Measurements from ENCODE around the gene DAB2IP.

The DAB2IP gene

GRCh38 chr9:121773954-121774714 is 122.7 kb downstream of the DAB2IP start:
- H4K20me1 ChIP-seq (ENCODE audit: control insufficient read depth, insufficient read depth, low read depth, low read length): no peaks in the 10 kb centered on the region
- no peaks in the 10 kb centered on the region for H3K36me3 ChIP-seq (ENCODE audit: control insufficient read depth, low read length)
- H3K4me1 ChIP-seq (ENCODE audit: control insufficient read depth, low read length): no peaks in the 10 kb centered on the region
- TF ChIP-seq EZH2phosphoT487 (IDR thresholded peaks at IDR 0.05; ENCODE audit: borderline replicate concordance, low read length) (no peak), CTCF (IDR thresholded peaks at IDR 0.05; ENCODE audit: low read depth, low read length, poor library complexity, severe bottlenecking) (no peak)
- no peaks in the 10 kb centered on the region for H3F3A ChIP-seq (ENCODE audit: control insufficient read depth, insufficient read depth)
- no peaks in the 10 kb centered on the region for H3K79me2 ChIP-seq (ENCODE audit: control insufficient read depth, low read length)
- no peak overlapping the region for H3K4me2 ChIP-seq (ENCODE audit: low read length)
- H3K9me3 ChIP-seq (ENCODE audit: control insufficient read depth, insufficient read depth, low read length): 0 out of 2 replicates have a peak, but pooled peaks cover 4% of the 10 kb centered on the region
- H3K27ac ChIP-seq (ENCODE audit: low read depth, low read length): no peak overlapping the region
- H3K27me3 ChIP-seq (ENCODE audit: control insufficient read depth, low read length): no peaks in the 10 kb centered on the region
- no peak overlapping the region for H3K4me3 ChIP-seq (ENCODE audit: low read length)
- no peaks in the 10 kb centered on the region for H3K9me2 ChIP-seq (replicated peaks; ENCODE audit: control insufficient read depth, low read length)

GRCh38 chr9:121774715-121775613 is 123.5 kb downstream of the DAB2IP start:
- no peaks in the 10 kb centered on the region for H4K20me1 ChIP-seq (ENCODE audit: control insufficient read depth, insufficient read depth, low read depth, low read length)
- H3K4me2 ChIP-seq (ENCODE audit: low read length): no peak overlapping the region
- 0 out of 2 replicates have a peak, but pooled peaks cover 4% of the 10 kb centered on the region for H3K9me3 ChIP-seq (ENCODE audit: control insufficient read depth, insufficient read depth, low read length)
- TF ChIP-seq EZH2phosphoT487 (IDR thresholded peaks at IDR 0.05; ENCODE audit: borderline replicate concordance, low read length) (no peak), CTCF (IDR thresholded peaks at IDR 0.05; ENCODE audit: low read depth, low read length, poor library complexity, severe bottlenecking) (no peak)
- H3K4me3 ChIP-seq (ENCODE audit: low read length): no peak overlapping the region
- H3K36me3 ChIP-seq (ENCODE audit: control insufficient read depth, low read length): no peaks in the 10 kb centered on the region
- H3K27ac ChIP-seq (ENCODE audit: low read depth, low read length): no peak overlapping the region
- H3K9me2 ChIP-seq (replicated peaks; ENCODE audit: control insufficient read depth, low read length): no peaks in the 10 kb centered on the region
- no peaks in the 10 kb centered on the region for H3K79me2 ChIP-seq (ENCODE audit: control insufficient read depth, low read length)
- H3K4me1 ChIP-seq (ENCODE audit: control insufficient read depth, low read length): no peaks in the 10 kb centered on the region
- no peaks in the 10 kb centered on the region for H3K27me3 ChIP-seq (ENCODE audit: control insufficient read depth, low read length)
- H3F3A ChIP-seq (ENCODE audit: control insufficient read depth, insufficient read depth): no peaks in the 10 kb centered on the region

- Histone ChIP-seq H3K9me3 (ENCODE audit: control insufficient read depth, insufficient read depth, low read length) (0 out of 2 replicates have a peak, but pooled peaks cover 4% of the 10 kb centered on the region), H3K36me3 (ENCODE audit: control insufficient read depth, low read length) (no peaks in the 10 kb centered on the region), H4K20me1 (ENCODE audit: control insufficient read depth, insufficient read depth, low read depth, low read length) (no peaks in the 10 kb centered on the region), H3K4me2 (ENCODE audit: low read length) (no peak overlapping the region), H3K4me3 (ENCODE audit: low read length) (no peak overlapping the region), H3K9me2 (replicated peaks; ENCODE audit: control insufficient read depth, low read length) (no peaks in the 10 kb centered on the region), H3F3A (ENCODE audit: control insufficient read depth, insufficient read depth) (no peaks in the 10 kb centered on the region), H3K79me2 (ENCODE audit: control insufficient read depth, low read length) (no peaks in the 10 kb centered on the region), H3K4me1 (ENCODE audit: control insufficient read depth, low read length) (no peaks in the 10 kb centered on the region), H3K27ac (ENCODE audit: low read depth, low read length) (no peak overlapping the region), H3K27me3 (ENCODE audit: control insufficient read depth, low read length) (no peaks in the 10 kb centered on the region)
- no peak for TF ChIP-seq EZH2phosphoT487 (IDR thresholded peaks at IDR 0.05; ENCODE audit: borderline replicate concordance, low read length)
- no peak for TF ChIP-seq CTCF (IDR thresholded peaks at IDR 0.05; ENCODE audit: low read depth, low read length, poor library complexity, severe bottlenecking)
These were observed 124.7 kb downstream of the DAB2IP start for GRCh38 chr9:121776001-121776738.
